GM12878 (cell line): Measurements from ENCODE around the gene SMIM13. TPM values are rescaled to one million over a fixed set of nuclear protein-coding genes. Genes with fewer than 3 reads are reported as not detected.

Experiments
- ATF3 ChIP-seq: IDR thresholded peaks from 2 replicates; pipeline ENCODE4 v1.6.1; 2011; ENCODE audit warnings: low read depth, mild to moderate bottlenecking, low read length, moderate library complexity, borderline replicate concordance; ENCODE audit errors: extremely low read depth
- BACH1 ChIP-seq: fragments of 450-650 bp; IDR thresholded peaks from 2 replicates; pipeline ENCODE4 v1.6.1; 2017; ENCODE audit warnings: mild to moderate bottlenecking, borderline replicate concordance
- BCL11A ChIP-seq: IDR thresholded peaks from 2 replicates; pipeline ENCODE4 v1.6.1; 2011; ENCODE audit warnings: low read depth, low read length
- BHLHE40 ChIP-seq, 2 experiments: fragments of 450-650 bp in 1 of 2; IDR thresholded peaks; 2 replicates each; pipeline ENCODE4 v1.6.1; 2011 to 2017; ENCODE audit warnings: low read depth in 2 of 2, borderline replicate concordance in 1 of 2, improper control_type of control experiment in 1 of 2, low read length in 1 of 2, mild to moderate bottlenecking in 1 of 2
- CHD1 ChIP-seq: IDR thresholded peaks from 2 replicates; pipeline ENCODE4 v1.6.1; 2012; ENCODE audit warnings: low read depth, low read length, improper control_type of control experiment
- CHD4 ChIP-seq: fragments of 200-600 bp; sonication (generic); IDR thresholded peaks from 2 replicates; pipeline ENCODE4 v1.6.1; 2016; ENCODE audit warnings: mild to moderate bottlenecking
- E2F8 ChIP-seq: fragments of 450-650 bp; IDR thresholded peaks from 2 replicates; pipeline ENCODE4 v1.6.1; 2018; ENCODE audit warnings: mild to moderate bottlenecking, low read depth, moderate library complexity; ENCODE audit not compliant: partially characterized antibody
- EZH2 ChIP-seq: IDR thresholded peaks from 2 replicates; pipeline ENCODE4 v1.6.1; 2012; ENCODE audit warnings: low read depth, mild to moderate bottlenecking, control low read depth, inconsistent platforms, low read length, borderline replicate concordance; ENCODE audit not compliant: control insufficient read depth
- GATAD2B ChIP-seq: fragments of 450-650 bp; conservative IDR thresholded peaks from 2 replicates; pipeline ENCODE4 v1.6.1; 2017; ENCODE audit warnings: low read depth, mild to moderate bottlenecking, moderate library complexity
- HDAC2 ChIP-seq: fragments of 200-600 bp; sonication (generic); IDR thresholded peaks from 2 replicates; pipeline ENCODE4 v1.6.1; 2017
- HDGF ChIP-seq: fragments of 450-650 bp; IDR thresholded peaks from 2 replicates; pipeline ENCODE4 v1.6.1; 2016; ENCODE audit warnings: antibody characterized with exemption
- IRF4 ChIP-seq: IDR thresholded peaks from 2 replicates; pipeline ENCODE4 v1.6.1; 2011; ENCODE audit warnings: low read depth, low read length
- MAX ChIP-seq: IDR thresholded peaks from 2 replicates; pipeline ENCODE4 v1.6.1; 2012; ENCODE audit warnings: low read depth, low read length, improper control_type of control experiment
- MTA3 ChIP-seq: IDR thresholded peaks from 2 replicates; pipeline ENCODE4 v1.6.1; 2012; ENCODE audit warnings: low read length, inconsistent platforms, borderline replicate concordance
- MXI1 ChIP-seq: fragments of 150-350 bp; IDR thresholded peaks from 2 replicates; pipeline ENCODE4 v1.6.1; 2011; ENCODE audit warnings: low read depth, mild to moderate bottlenecking, inconsistent platforms, low read length, improper control_type of control experiment
- NFYB ChIP-seq: IDR thresholded peaks from 2 replicates; pipeline ENCODE4 v1.6.1; 2011; ENCODE audit warnings: low read depth, mild to moderate bottlenecking, low read length, improper control_type of control experiment, moderate library complexity; ENCODE audit not compliant: insufficient read depth
- POLR2AphosphoS5 ChIP-seq: IDR thresholded peaks from 2 replicates; pipeline ENCODE4 v1.6.1; 2011; ENCODE audit warnings: mild to moderate bottlenecking, low read length, inconsistent platforms
- RAD51 ChIP-seq: fragments of 450-650 bp; IDR thresholded peaks from 2 replicates; pipeline ENCODE4 v1.6.1; 2016; ENCODE audit warnings: moderate library complexity, mild to moderate bottlenecking, inconsistent platforms
- RCOR1 ChIP-seq: conservative IDR thresholded peaks from 2 replicates; pipeline ENCODE4 v1.6.1; 2012; ENCODE audit warnings: low read depth, low read length, improper control_type of control experiment
- RFX5 ChIP-seq: IDR thresholded peaks from 2 replicates; pipeline ENCODE4 v1.6.1; 2011; ENCODE audit warnings: low read depth, low read length, improper control_type of control experiment
- SIN3A ChIP-seq: IDR thresholded peaks from 2 replicates; pipeline ENCODE4 v1.6.1; 2012; ENCODE audit warnings: low read depth, low read length, improper control_type of control experiment
- SMC3 ChIP-seq: IDR thresholded peaks from 2 replicates; pipeline ENCODE4 v1.6.1; 2011; ENCODE audit warnings: low read length, improper control_type of control experiment, borderline replicate concordance
- SPI1 ChIP-seq: IDR thresholded peaks from 2 replicates; pipeline ENCODE4 v1.6.1; 2011; ENCODE audit warnings: low read depth, mild to moderate bottlenecking, low read length, moderate library complexity, borderline replicate concordance; ENCODE audit not compliant: insufficient read depth
- SREBF1 ChIP-seq: IDR thresholded peaks from 2 replicates; pipeline ENCODE4 v1.6.1; 2012; ENCODE audit warnings: mild to moderate bottlenecking, low read length
- SUPT20H ChIP-seq: IDR thresholded peaks from 2 replicates; pipeline ENCODE4 v1.6.1; 2011; ENCODE audit warnings: low read depth, mild to moderate bottlenecking, low read length, moderate library complexity, borderline replicate concordance; ENCODE audit not compliant: control insufficient read depth
- USF2 ChIP-seq: IDR thresholded peaks from 2 replicates; pipeline ENCODE4 v1.6.1; 2011; ENCODE audit warnings: low read depth, low read length, improper control_type of control experiment, borderline replicate concordance
- ZNF207 ChIP-seq: fragments of 450-650 bp; IDR thresholded peaks from 2 replicates; pipeline ENCODE4 v1.6.1; 2014; ENCODE audit warnings: antibody characterized with exemption, mild to moderate bottlenecking, borderline replicate concordance
- polyA plus RNA-seq, 11 experiments: library from polyadenylated mRNA; depleted of rRNA in 4 of 11; unstranded in 6 of 11; stranded (reverse) in 5 of 11; fragments of >200 nt; fragmentation: Nextera tagmentation in 4 of 11; fragmentation: Illumina TruSeq in 1 of 11; extraction: Ambion mirVana in 4 of 11; extraction: Trizol in 1 of 11; gene quantifications; 1 replicate in 1 of 11; 2 replicates in 10 of 11; pipeline versions ENCODE4 v1.2.1 to v1.2.3, GENCODE V29; 2011 to 2016; ENCODE audit warnings: inconsistent platforms in 2 of 11, missing spikeins in 2 of 11, low read depth in 1 of 11
- total RNA-seq, 4 experiments: library from RNA; depleted of rRNA in 3 of 4; stranded (reverse); fragments of >200 nt in 3 of 4; fragmentation: Illumina TruSeq in 1 of 4; extraction: Trizol in 1 of 4; gene quantifications; 2 replicates each; pipeline versions ENCODE4 v1.2.1 to v1.2.3, GENCODE V29; 2013 to 2021

The SMIM13 gene
- total and polyA plus RNA-seq, 10 of the 15 experiments (the other 5 are each of a cell fraction or from before 2014, with no cell fraction given), result 2.0 to 8.5 (median 4.7) TPM

GRCh38 chr6:11093626-11094410, at the start of gene SMIM13 (continued):
- TF ChIP-seq USF2, result no peak
- TF ChIP-seq BHLHE40 (IDR thresholded peaks at IDR 0.05; ENCODE audit: borderline replicate concordance in 1 of 2, low read depth in 2 of 2, low read length in 1 of 2), result peak; percentile 3 to 47; a peak in 2 of 4 replicates
- no peak for TF ChIP-seq MAX
- no peak for TF ChIP-seq HDAC2
- TF ChIP-seq MTA3, result no peak
- no peak for TF ChIP-seq RAD51
- TF ChIP-seq ATF3, result no peak
- 0 out of 2 replicates have a peak, but pooled peaks have one; percentile 66 for TF ChIP-seq RCOR1
- no peak for TF ChIP-seq RFX5
- TF ChIP-seq SIN3A, result 0 out of 2 replicates have a peak, but pooled peaks have one; percentile 44
- no peak for TF ChIP-seq SPI1
- no peak for TF ChIP-seq CHD1
- TF ChIP-seq SUPT20H, result no peak
- no peak; the same call in none of the 2 replicates for TF ChIP-seq POLR2AphosphoS5
- TF ChIP-seq HDGF, result no peak
- no peak for TF ChIP-seq EZH2
- no peak for TF ChIP-seq E2F8
- TF ChIP-seq BACH1, result peak; percentile 72; the same call in 1 of the 2 replicates
- peak; percentile 76 for TF ChIP-seq SREBF1
- TF ChIP-seq MXI1, result peak; percentile 32
- TF ChIP-seq GATAD2B, result peak; percentile 95
- TF ChIP-seq ZNF207, result peak; percentile 66; the same call in 1 of the 2 replicates
- no peak for TF ChIP-seq BCL11A
- no peak for TF ChIP-seq CHD4
- no peak for TF ChIP-seq IRF4
- TF ChIP-seq SMC3, result no peak
- no peak for TF ChIP-seq NFYB
